NCI-H524 treated with DMSO at 0.1 percent for 48 hours (cell line): ENCODE measurements around the gene ARHGAP28.

Source experiments
- DNase-seq: peaks from one replicate; lab custom pipeline; 2025; lab: John Stamatoyannopoulos, UW

The ARHGAP28 gene

GRCh38 chr18:6873040-6873751, 143.7 kb downstream of the ARHGAP28 start:
- DNase-seq = no peak

GRCh38 chr18:6874315-6874714, 144.8 kb downstream of the ARHGAP28 start:
- no peak for DNase-seq

GRCh38 chr18:6875749-6876148, 146.2 kb downstream of the ARHGAP28 start:
- no peak for DNase-seq

- DNase-seq = no peak
Measured at GRCh38 chr18:6876641-6877041, 147.1 kb downstream of the ARHGAP28 start.

- no peak for DNase-seq
Measured at GRCh38 chr18:6877288-6877687, 147.8 kb downstream of the ARHGAP28 start.

GRCh38 chr18:6878556-6879297, 149.2 kb downstream of the ARHGAP28 start:
- no peak for DNase-seq

GRCh38 chr18:6879508-6880195, 150.1 kb downstream of the ARHGAP28 start:
- DNase-seq = no peak

GRCh38 chr18:6881034-6881820, 151.7 kb downstream of the ARHGAP28 start:
- DNase-seq = no peak

GRCh38 chr18:6882401-6882800, 152.9 kb downstream of the ARHGAP28 start:
- DNase-seq = peak; percentile 47

GRCh38 chr18:6885006-6885481, 155.5 kb downstream of the ARHGAP28 start:
- DNase-seq = no peak

GRCh38 chr18:6885992-6886796, 156.7 kb downstream of the ARHGAP28 start:
- DNase-seq = peak; percentile 13

- DNase-seq = no peak
Measured at GRCh38 chr18:6886797-6887330, 157.3 kb downstream of the ARHGAP28 start.

- no peak for DNase-seq
Measured at GRCh38 chr18:6891788-6892187, 162.3 kb downstream of the ARHGAP28 start.

GRCh38 chr18:6901286-6901926, 171.9 kb downstream of the ARHGAP28 start:
- no peak for DNase-seq

GRCh38 chr18:6917072-6917471, 187.6 kb downstream of the ARHGAP28 start:
- DNase-seq = no peak

GRCh38 chr18:6920099-6920955, 190.8 kb downstream of the ARHGAP28 start:
- no peak for DNase-seq

GRCh38 chr18:6921571-6921970, 192.1 kb downstream of the ARHGAP28 start:
- no peak for DNase-seq

- no peak for DNase-seq
Measured at GRCh38 chr18:6923220-6923619, 193.7 kb downstream of the ARHGAP28 start.

GRCh38 chr18:6927153-6927552, 197.6 kb downstream of the ARHGAP28 start:
- DNase-seq = no peak
